HepG2 (cell line): ENCODE data around the gene KIF26B.

Experiments
- ARNTL ChIP-seq: sonication (generic); formaldehyde crosslinking; IDR thresholded peaks from 2 replicates; pipeline ENCODE4 v1.4.0; 2020; ENCODE audit warnings: mild to moderate bottlenecking, missing genetic modification reagents
- FOSL2 ChIP-seq: sonication (generic); formaldehyde crosslinking; IDR thresholded peaks from 2 replicates; pipeline ENCODE4 v1.4.0; 2020; ENCODE audit warnings: missing genetic modification reagents
- FOXP1 ChIP-seq, 2 experiments: fragments of 450-650 bp in 1 of 2; IDR thresholded peaks; 2 replicates each; pipeline ENCODE4 v1.6.1; 2017 to 2018; ENCODE audit warnings: antibody characterized with exemption in 1 of 2
- NAIF1 ChIP-seq: sonication (generic); formaldehyde crosslinking; IDR thresholded peaks from 2 replicates; pipeline ENCODE4 v1.5.0; 2020; ENCODE audit warnings: mild to moderate bottlenecking, missing genetic modification reagents, borderline replicate concordance
- POLR2A ChIP-seq, 2 experiments: IDR thresholded peaks; 2 replicates each; pipeline ENCODE4 v1.6.1; 2011; ENCODE audit warnings: low read depth in 2 of 2, low read length in 2 of 2, mild to moderate bottlenecking in 1 of 2, moderate library complexity in 1 of 2; ENCODE audit not compliant: insufficient read depth in 1 of 2
- TAF1 ChIP-seq: sonication (generic); formaldehyde crosslinking; IDR thresholded peaks from 2 replicates; pipeline ENCODE4 v1.4.0; 2020; ENCODE audit warnings: missing genetic modification reagents
- TF ChIP-seq, protein P1 (sequence below): sonication (generic); formaldehyde crosslinking; IDR thresholded peaks from 2 replicates; pipeline ENCODE4 v1.4.0; 2020; ENCODE audit warnings: missing genetic modification reagents
- TF ChIP-seq, protein P2 (sequence below): sonication (generic); formaldehyde crosslinking; IDR thresholded peaks from 2 replicates; pipeline ENCODE4 v1.5.0; 2020; ENCODE audit warnings: mild to moderate bottlenecking, missing genetic modification reagents, borderline replicate concordance
- TF ChIP-seq, protein P3 (sequence below): conservative IDR thresholded peaks from 2 replicates; pipeline ENCODE4 v1.6.1; 2018; ENCODE audit warnings: missing genetic modification reagents
- TF ChIP-seq, protein P4 (sequence below): sonication (generic); formaldehyde crosslinking; IDR thresholded peaks from 2 replicates; pipeline ENCODE4 v1.8.1; 2023; ENCODE audit warnings: mild to moderate bottlenecking, inconsistent platforms, moderate library complexity, missing genetic modification reagents, borderline replicate concordance
- TF ChIP-seq, protein P5 (sequence below): sonication (generic); formaldehyde crosslinking; IDR thresholded peaks from 2 replicates; pipeline ENCODE4 v1.8.1; 2023; ENCODE audit warnings: missing genetic modification reagents, inconsistent platforms, borderline replicate concordance
- TF ChIP-seq, protein P6 (sequence below): sonication (generic); formaldehyde crosslinking; IDR thresholded peaks from 2 replicates; pipeline ENCODE4 v1.4.0; 2020; ENCODE audit warnings: missing genetic modification reagents, mild to moderate bottlenecking, borderline replicate concordance

DNA sequence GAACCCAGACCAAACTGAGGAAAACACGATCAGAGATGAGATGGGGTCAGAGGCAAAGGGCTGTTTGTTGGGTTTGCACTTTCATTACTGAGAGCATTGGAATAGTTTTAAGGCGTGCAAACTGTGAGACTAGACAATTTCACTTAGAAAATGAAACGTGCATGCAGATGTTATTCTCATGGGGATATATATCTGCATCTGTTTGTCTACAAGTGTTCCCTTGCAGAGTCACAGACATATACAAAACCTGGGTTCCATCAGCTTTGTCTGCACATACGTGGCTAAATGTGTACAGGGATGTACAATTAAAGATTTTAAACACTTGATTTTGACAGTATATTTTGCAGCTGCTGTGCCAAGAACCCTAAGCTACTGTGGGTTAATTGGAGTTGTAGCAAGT, 355.4 kb downstream of the KIF26B start:
- TF ChIP-seq, protein P1, sequence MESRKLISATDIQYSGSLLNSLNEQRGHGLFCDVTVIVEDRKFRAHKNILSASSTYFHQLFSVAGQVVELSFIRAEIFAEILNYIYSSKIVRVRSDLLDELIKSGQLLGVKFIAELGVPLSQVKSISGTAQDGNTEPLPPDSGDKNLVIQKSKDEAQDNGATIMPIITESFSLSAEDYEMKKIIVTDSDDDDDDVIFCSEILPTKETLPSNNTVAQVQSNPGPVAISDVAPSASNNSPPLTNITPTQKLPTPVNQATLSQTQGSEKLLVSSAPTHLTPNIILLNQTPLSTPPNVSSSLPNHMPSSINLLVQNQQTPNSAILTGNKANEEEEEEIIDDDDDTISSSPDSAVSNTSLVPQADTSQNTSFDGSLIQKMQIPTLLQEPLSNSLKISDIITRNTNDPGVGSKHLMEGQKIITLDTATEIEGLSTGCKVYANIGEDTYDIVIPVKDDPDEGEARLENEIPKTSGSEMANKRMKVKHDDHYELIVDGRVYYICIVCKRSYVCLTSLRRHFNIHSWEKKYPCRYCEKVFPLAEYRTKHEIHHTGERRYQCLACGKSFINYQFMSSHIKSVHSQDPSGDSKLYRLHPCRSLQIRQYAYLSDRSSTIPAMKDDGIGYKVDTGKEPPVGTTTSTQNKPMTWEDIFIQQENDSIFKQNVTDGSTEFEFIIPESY (CRISPR knock-in tag) = no peak
- TF ChIP-seq FOXP1 (IDR thresholded peaks at IDR 0.05) (no peak), FOXP1 (CRISPR knock-in tag; IDR thresholded peaks at IDR 0.05) (no peak), ARNTL (CRISPR knock-in tag) (no peak), NAIF1 (CRISPR knock-in tag) (no peak), POLR2A (IDR thresholded peaks at IDR 0.05; ENCODE audit: insufficient read depth in 1 of 2, low read depth in 2 of 2, low read length in 2 of 2) (no peak), TAF1 (CRISPR knock-in tag) (no peak), FOSL2 (CRISPR knock-in tag) (no peak)
- TF ChIP-seq, protein P2, sequence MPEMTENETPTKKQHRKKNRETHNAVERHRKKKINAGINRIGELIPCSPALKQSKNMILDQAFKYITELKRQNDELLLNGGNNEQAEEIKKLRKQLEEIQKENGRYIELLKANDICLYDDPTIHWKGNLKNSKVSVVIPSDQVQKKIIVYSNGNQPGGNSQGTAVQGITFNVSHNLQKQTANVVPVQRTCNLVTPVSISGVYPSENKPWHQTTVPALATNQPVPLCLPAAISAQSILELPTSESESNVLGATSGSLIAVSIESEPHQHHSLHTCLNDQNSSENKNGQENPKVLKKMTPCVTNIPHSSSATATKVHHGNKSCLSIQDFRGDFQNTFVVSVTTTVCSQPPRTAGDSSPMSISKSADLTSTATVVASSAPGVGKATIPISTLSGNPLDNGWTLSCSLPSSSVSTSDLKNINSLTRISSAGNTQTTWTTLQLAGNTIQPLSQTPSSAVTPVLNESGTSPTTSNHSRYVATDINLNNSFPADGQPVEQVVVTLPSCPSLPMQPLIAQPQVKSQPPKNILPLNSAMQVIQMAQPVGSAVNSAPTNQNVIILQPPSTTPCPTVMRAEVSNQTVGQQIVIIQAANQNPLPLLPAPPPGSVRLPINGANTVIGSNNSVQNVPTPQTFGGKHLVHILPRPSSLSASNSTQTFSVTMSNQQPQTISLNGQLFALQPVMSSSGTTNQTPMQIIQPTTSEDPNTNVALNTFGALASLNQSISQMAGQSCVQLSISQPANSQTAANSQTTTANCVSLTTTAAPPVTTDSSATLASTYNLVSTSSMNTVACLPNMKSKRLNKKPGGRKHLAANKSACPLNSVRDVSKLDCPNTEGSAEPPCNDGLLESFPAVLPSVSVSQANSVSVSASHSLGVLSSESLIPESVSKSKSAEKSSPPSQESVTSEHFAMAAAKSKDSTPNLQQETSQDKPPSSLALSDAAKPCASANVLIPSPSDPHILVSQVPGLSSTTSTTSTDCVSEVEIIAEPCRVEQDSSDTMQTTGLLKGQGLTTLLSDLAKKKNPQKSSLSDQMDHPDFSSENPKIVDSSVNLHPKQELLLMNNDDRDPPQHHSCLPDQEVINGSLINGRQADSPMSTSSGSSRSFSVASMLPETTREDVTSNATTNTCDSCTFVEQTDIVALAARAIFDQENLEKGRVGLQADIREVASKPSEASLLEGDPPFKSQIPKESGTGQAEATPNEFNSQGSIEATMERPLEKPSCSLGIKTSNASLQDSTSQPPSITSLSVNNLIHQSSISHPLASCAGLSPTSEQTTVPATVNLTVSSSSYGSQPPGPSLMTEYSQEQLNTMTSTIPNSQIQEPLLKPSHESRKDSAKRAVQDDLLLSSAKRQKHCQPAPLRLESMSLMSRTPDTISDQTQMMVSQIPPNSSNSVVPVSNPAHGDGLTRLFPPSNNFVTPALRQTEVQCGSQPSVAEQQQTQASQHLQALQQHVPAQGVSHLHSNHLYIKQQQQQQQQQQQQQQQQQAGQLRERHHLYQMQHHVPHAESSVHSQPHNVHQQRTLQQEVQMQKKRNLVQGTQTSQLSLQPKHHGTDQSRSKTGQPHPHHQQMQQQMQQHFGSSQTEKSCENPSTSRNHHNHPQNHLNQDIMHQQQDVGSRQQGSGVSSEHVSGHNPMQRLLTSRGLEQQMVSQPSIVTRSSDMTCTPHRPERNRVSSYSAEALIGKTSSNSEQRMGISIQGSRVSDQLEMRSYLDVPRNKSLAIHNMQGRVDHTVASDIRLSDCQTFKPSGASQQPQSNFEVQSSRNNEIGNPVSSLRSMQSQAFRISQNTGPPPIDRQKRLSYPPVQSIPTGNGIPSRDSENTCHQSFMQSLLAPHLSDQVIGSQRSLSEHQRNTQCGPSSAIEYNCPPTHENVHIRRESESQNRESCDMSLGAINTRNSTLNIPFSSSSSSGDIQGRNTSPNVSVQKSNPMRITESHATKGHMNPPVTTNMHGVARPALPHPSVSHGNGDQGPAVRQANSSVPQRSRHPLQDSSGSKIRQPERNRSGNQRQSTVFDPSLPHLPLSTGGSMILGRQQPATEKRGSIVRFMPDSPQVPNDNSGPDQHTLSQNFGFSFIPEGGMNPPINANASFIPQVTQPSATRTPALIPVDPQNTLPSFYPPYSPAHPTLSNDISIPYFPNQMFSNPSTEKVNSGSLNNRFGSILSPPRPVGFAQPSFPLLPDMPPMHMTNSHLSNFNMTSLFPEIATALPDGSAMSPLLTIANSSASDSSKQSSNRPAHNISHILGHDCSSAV (CRISPR knock-in tag) = no peak
- TF ChIP-seq, protein P3, sequence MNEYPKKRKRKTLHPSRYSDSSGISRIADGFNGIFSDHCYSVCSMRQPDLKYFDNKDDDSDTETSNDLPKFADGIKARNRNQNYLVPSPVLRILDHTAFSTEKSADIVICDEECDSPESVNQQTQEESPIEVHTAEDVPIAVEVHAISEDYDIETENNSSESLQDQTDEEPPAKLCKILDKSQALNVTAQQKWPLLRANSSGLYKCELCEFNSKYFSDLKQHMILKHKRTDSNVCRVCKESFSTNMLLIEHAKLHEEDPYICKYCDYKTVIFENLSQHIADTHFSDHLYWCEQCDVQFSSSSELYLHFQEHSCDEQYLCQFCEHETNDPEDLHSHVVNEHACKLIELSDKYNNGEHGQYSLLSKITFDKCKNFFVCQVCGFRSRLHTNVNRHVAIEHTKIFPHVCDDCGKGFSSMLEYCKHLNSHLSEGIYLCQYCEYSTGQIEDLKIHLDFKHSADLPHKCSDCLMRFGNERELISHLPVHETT = no peak
- TF ChIP-seq, protein P4, sequence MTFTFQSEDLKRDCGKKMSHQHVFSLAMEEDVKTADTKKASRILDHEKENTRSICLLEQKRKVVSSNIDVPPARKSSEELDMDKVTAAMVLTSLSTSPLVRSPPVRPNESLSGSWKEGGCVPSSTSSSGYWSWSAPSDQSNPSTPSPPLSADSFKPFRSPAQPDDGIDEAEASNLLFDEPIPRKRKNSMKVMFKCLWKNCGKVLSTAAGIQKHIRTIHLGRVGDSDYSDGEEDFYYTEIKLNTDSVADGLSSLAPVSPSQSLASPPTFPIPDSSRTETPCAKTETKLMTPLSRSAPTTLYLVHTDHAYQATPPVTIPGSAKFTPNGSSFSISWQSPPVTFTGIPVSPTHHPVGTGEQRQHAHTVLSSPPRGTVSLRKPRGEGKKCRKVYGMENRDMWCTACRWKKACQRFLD (CRISPR knock-in tag) = no peak
- TF ChIP-seq, protein P5, sequence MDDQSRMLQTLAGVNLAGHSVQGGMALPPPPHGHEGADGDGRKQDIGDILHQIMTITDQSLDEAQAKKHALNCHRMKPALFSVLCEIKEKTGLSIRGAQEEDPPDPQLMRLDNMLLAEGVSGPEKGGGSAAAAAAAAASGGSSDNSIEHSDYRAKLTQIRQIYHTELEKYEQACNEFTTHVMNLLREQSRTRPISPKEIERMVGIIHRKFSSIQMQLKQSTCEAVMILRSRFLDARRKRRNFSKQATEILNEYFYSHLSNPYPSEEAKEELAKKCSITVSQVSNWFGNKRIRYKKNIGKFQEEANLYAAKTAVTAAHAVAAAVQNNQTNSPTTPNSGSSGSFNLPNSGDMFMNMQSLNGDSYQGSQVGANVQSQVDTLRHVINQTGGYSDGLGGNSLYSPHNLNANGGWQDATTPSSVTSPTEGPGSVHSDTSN = no peak
- TF ChIP-seq, protein P6, sequence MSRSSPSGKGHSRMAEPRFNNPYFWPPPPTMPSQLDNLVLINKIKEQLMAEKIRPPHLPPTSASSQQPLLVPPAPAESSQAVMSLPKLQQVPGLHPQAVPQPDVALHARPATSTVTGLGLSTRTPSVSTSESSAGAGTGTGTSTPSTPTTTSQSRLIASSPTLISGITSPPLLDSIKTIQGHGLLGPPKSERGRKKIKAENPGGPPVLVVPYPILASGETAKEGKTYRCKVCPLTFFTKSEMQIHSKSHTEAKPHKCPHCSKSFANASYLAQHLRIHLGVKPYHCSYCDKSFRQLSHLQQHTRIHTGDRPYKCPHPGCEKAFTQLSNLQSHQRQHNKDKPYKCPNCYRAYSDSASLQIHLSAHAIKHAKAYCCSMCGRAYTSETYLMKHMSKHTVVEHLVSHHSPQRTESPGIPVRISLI = no peak
